GM12873 (cell line): ENCODE results near the gene CD96.

Experiments used
- TF ChIP-seq, protein P1 (sequence below): IDR thresholded peaks from 2 replicates; pipeline ENCODE4 v1.5.1; 2012; ENCODE audit warnings: low read depth, mild to moderate bottlenecking, moderate library complexity, low read length, control low read depth; ENCODE audit not compliant: insufficient read depth; ENCODE audit errors: missing control alignments

CD96 gene

GRCh38 chr3:111519178-111519855, 22.7 kb upstream of the CD96 start:
- TF ChIP-seq, protein P1, sequence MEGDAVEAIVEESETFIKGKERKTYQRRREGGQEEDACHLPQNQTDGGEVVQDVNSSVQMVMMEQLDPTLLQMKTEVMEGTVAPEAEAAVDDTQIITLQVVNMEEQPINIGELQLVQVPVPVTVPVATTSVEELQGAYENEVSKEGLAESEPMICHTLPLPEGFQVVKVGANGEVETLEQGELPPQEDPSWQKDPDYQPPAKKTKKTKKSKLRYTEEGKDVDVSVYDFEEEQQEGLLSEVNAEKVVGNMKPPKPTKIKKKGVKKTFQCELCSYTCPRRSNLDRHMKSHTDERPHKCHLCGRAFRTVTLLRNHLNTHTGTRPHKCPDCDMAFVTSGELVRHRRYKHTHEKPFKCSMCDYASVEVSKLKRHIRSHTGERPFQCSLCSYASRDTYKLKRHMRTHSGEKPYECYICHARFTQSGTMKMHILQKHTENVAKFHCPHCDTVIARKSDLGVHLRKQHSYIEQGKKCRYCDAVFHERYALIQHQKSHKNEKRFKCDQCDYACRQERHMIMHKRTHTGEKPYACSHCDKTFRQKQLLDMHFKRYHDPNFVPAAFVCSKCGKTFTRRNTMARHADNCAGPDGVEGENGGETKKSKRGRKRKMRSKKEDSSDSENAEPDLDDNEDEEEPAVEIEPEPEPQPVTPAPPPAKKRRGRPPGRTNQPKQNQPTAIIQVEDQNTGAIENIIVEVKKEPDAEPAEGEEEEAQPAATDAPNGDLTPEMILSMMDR = no peak

DNA sequence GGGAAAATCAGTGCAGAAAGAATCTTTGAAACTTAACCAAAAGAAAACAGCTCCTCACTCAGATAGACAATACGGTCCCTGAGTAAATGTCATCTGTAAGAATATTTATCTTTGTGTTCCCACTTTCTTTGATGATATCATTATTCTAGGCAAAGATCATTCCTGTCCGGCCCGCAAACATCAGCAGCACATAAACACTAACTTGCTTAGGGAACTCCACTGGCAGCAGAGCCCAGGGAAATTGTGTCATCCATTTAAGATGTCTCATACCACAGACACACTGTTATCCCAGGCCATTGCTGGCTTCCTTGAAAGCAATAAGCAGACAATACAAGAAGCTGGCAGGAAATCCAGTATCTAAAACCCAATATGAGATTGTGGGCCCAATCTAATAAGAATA, 20.1 kb upstream of the CD96 start:
- TF ChIP-seq, protein P1 = no peak

- TF ChIP-seq, protein P1 = no peak
Measured at GRCh38 chr3:111531446-111531845, 10.6 kb upstream of the CD96 start.

GRCh38 chr3:111534701-111535100, 7.3 kb upstream of the CD96 start:
- TF ChIP-seq, protein P1 = no peak

GRCh38 chr3:111538111-111538510, 3.9 kb upstream of the CD96 start:
- TF ChIP-seq, protein P1 = no peak

DNA sequence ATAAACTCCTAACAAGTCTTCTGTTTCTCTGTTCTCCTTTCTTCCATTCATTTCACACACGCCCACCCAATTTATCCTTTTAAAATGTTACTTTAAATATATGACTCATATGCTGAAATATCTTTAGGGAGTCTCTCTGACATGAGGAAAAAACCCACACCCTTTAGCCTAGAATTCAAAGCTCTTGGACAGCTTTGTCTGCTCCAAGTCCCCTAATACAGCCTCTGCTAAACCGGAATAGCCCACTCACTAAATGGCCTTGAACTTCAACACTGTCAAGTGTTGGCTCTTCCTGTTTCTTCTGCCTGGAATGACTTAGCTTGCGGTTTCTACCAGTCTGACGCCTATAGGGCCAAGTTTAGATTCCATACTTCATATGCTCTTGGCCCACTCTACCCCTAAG, 3.3 kb upstream of the CD96 start:
- TF ChIP-seq, protein P1 = no peak

- TF ChIP-seq, protein P1 = peak; percentile 80
Measured at GRCh38 chr3:111539351-111540331, 2.4 kb upstream of the CD96 start.
